Ectodermal cell (in vitro differentiated cells): ENCODE data around the gene BCL10.
A peak's percentile ranks its signal among the peaks of the same experiment; 100 is the strongest.

Experiments
- H3K27ac ChIP-seq: 2 replicates; pipeline ENCODE4 v1.7.0; 2013; ENCODE audit warnings: mild to moderate bottlenecking, low read depth, low read length; ENCODE audit not compliant: insufficient read depth, poor library complexity, severe bottlenecking
- H3K27me3 ChIP-seq: 2 replicates; pipeline ENCODE4 v1.7.0; 2013; ENCODE audit warnings: mild to moderate bottlenecking, low read length; ENCODE audit not compliant: insufficient read depth, control insufficient read depth, poor library complexity, severe bottlenecking
- H3K36me3 ChIP-seq: one replicate; pipeline ENCODE4 v1.7.0; 2013; ENCODE audit warnings: low read length; ENCODE audit not compliant: control insufficient read depth, insufficient read depth
- H3K4me1 ChIP-seq: one replicate; pipeline ENCODE4 v1.7.0; 2013; ENCODE audit warnings: low read length; ENCODE audit not compliant: control insufficient read depth, insufficient read depth
- H3K4me3 ChIP-seq: 2 replicates; pipeline ENCODE4 v1.7.0; 2013; ENCODE audit warnings: low read depth, low read length, control low read depth; ENCODE audit not compliant: insufficient read depth
- H3K9me3 ChIP-seq: 2 replicates; pipeline ENCODE4 v1.7.0; 2013; ENCODE audit warnings: mild to moderate bottlenecking, low read length, moderate library complexity; ENCODE audit not compliant: control insufficient read depth
- WGBS, 2 experiments: methylation state at CpG; one replicate each; pipeline ENCODE4 v1.1.7; 2013; ENCODE audit warnings: missing lambda C conversion rate in 2 of 2; 5-methylcytosine and 5-hydroxymethylcytosine counted together

BCL10 gene

GRCh38 chr1:85243372-85243771, 33.1 kb downstream of the BCL10 start:
- H3K36me3 ChIP-seq, result no peaks in the 10 kb centered on the region
- no peak overlapping the region for H3K4me3 ChIP-seq
- H3K27me3 ChIP-seq, result no peaks in the 10 kb centered on the region
- H3K9me3 ChIP-seq, result no peaks in the 10 kb centered on the region
- no peak overlapping the region for H3K27ac ChIP-seq
- H3K4me1 ChIP-seq, result peaks cover 10% of the 10 kb centered on the region

- Histone ChIP-seq H3K9me3 (no peaks in the 10 kb centered on the region), H3K27ac (no peak overlapping the region)
These were observed 35.8 kb downstream of the BCL10 start for GRCh38 chr1:85240643-85241042.

GRCh38 chr1:85240174-85240601, 36.2 kb downstream of the BCL10 start:
- Histone ChIP-seq H3K4me1 (peaks cover 10% of the 10 kb centered on the region), H3K36me3 (no peaks in the 10 kb centered on the region), H3K27me3 (no peaks in the 10 kb centered on the region), H3K9me3 (no peaks in the 10 kb centered on the region), H3K27ac (no peak overlapping the region), H3K4me3 (no peak overlapping the region)
- 18 to 24% methylated on average over 1 of the region's 1 CpG for WGBS, 2 experiments

More at GRCh38 chr1:85240643-85241042, 35.8 kb downstream of the BCL10 start:
- H3K27me3 ChIP-seq, result no peaks in the 10 kb centered on the region
- no peaks in the 10 kb centered on the region for H3K36me3 ChIP-seq
- H3K4me3 ChIP-seq, result no peak overlapping the region
- no CpG with 5 or more reads among the region's 1 CpG for WGBS, 2 experiments
- peaks cover 10% of the 10 kb centered on the region for H3K4me1 ChIP-seq

GRCh38 chr1:85237613-85238012, 38.8 kb downstream of the BCL10 start:
- no peak overlapping the region for H3K27ac ChIP-seq
- H3K27me3 ChIP-seq, result no peaks in the 10 kb centered on the region
- no peaks in the 10 kb centered on the region for H3K9me3 ChIP-seq
- no peaks in the 10 kb centered on the region for H3K36me3 ChIP-seq
- 94 to 97% methylated on average over 1 of the region's 1 CpG for WGBS, 2 experiments
- peaks cover 10% of the 10 kb centered on the region for H3K4me1 ChIP-seq
- no peak overlapping the region for H3K4me3 ChIP-seq

- Histone ChIP-seq H3K27ac (no peak overlapping the region), H3K9me3 (no peaks in the 10 kb centered on the region), H3K36me3 (no peaks in the 10 kb centered on the region), H3K4me1 (peaks cover 9% of the 10 kb centered on the region), H3K4me3 (no peak overlapping the region), H3K27me3 (no peaks in the 10 kb centered on the region)
- 88 to 92% methylated on average over 8 of the region's 8 CpGs for WGBS, 2 experiments
These were observed 46.0 kb downstream of the BCL10 start for GRCh38 chr1:85230305-85230977.

GRCh38 chr1:85229574-85230097, 46.8 kb downstream of the BCL10 start:
- WGBS, 2 experiments, result 88 to 91% methylated on average over 6 of the region's 6 CpGs
- Histone ChIP-seq H3K4me1 (peaks cover 17% of the 10 kb centered on the region), H3K4me3 (no peak overlapping the region), H3K36me3 (no peaks in the 10 kb centered on the region), H3K27ac (no peak overlapping the region), H3K9me3 (no peaks in the 10 kb centered on the region), H3K27me3 (no peaks in the 10 kb centered on the region)

GRCh38 chr1:85228972-85229371, 47.5 kb downstream of the BCL10 start:
- Histone ChIP-seq H3K4me1 (peaks cover 18% of the 10 kb centered on the region), H3K36me3 (no peaks in the 10 kb centered on the region), H3K4me3 (no peak overlapping the region), H3K9me3 (no peaks in the 10 kb centered on the region), H3K27me3 (no peaks in the 10 kb centered on the region), H3K27ac (no peak overlapping the region)
- WGBS, 2 experiments, result 92 to 100% methylated on average over 1 of the region's 1 CpG

GRCh38 chr1:85225624-85226380, 50.6 kb downstream of the BCL10 start:
- H3K4me3 ChIP-seq, result no peak overlapping the region
- no peaks in the 10 kb centered on the region for H3K27me3 ChIP-seq
- WGBS, 2 experiments, result 60 to 68% methylated on average over 5 of the region's 5 CpGs
- peaks cover 18% of the 10 kb centered on the region for H3K4me1 ChIP-seq
- no peaks in the 10 kb centered on the region for H3K9me3 ChIP-seq
- H3K36me3 ChIP-seq, result no peaks in the 10 kb centered on the region
- peak overlapping the region; percentile 1 for H3K27ac ChIP-seq

GRCh38 chr1:85224734-85225623, 51.5 kb downstream of the BCL10 start:
- no peak overlapping the region for H3K27ac ChIP-seq
- H3K36me3 ChIP-seq, result no peaks in the 10 kb centered on the region
- H3K4me3 ChIP-seq, result no peak overlapping the region
- peaks cover 24% of the 10 kb centered on the region for H3K4me1 ChIP-seq
- no peaks in the 10 kb centered on the region for H3K27me3 ChIP-seq
- no peaks in the 10 kb centered on the region for H3K9me3 ChIP-seq
- WGBS, 2 experiments, result 61 to 69% methylated on average over 2 to 3 of the region's 3 CpGs

GRCh38 chr1:85224295-85224694, 52.1 kb downstream of the BCL10 start:
- Histone ChIP-seq H3K4me3 (no peak overlapping the region), H3K9me3 (no peaks in the 10 kb centered on the region), H3K27me3 (no peaks in the 10 kb centered on the region), H3K4me1 (peaks cover 24% of the 10 kb centered on the region), H3K27ac (no peak overlapping the region), H3K36me3 (no peaks in the 10 kb centered on the region)
